Right lobe of liver (tissue), 4 donors: ENCODE measurements around the gene APOBEC3G.

Experiments
- CTCF ChIP-seq, 4 donors: fragments of 200-600 bp in 3 of 4; fragments of 450-650 bp in 1 of 4; IDR thresholded peaks; one replicate each; pipeline versions ENCODE4 v1.5.1 to v1.8.0; 2016 to 2022; ENCODE audit warnings: antibody characterized with exemption in 4 of 4, mild to moderate bottlenecking in 2 of 4
- POLR2A ChIP-seq: fragments of 450-650 bp; IDR thresholded peaks from one replicate; pipeline ENCODE4 v1.6.1; 2017; ENCODE audit warnings: antibody characterized with exemption, mild to moderate bottlenecking
- donor health status: DM: no; HTN: no; CAD: no.
- donor health status: DM: no; HTN: no; CAD: no.
- donor health status: DM: no; HTN: yes; CAD: no.

- TF ChIP-seq CTCF (IDR thresholded peaks at IDR 0.05) (no peak), POLR2A (no peak)
Measured at GRCh38 chr22:39027717-39028116, 49.4 kb upstream of the APOBEC3G start.
